NB4 (cell line): ENCODE measurements around the gene RGS4.
A peak's percentile ranks its signal among the peaks of the same experiment; 100 is the strongest.

Experiments used
- DNase-seq: peaks from one replicate; pipeline ENCODE4 v3.0.0; 2010; ENCODE audit warnings: low read depth
- H3K4me3 ChIP-seq: one replicate; pipeline ENCODE4 v1.5.1; 2011; ENCODE audit warnings: mild to moderate bottlenecking, low read depth, low read length, moderate library complexity
- MYC ChIP-seq: IDR thresholded peaks from 2 replicates; pipeline ENCODE4 v1.6.1; 2011; ENCODE audit warnings: low read depth, low read length
- POLR2A ChIP-seq: IDR thresholded peaks from 2 replicates; pipeline ENCODE4 v1.6.1; 2011; ENCODE audit warnings: mild to moderate bottlenecking; ENCODE audit not compliant: insufficient read length; ENCODE audit errors: extremely low read depth
- TF ChIP-seq, protein P1 (sequence below): IDR thresholded peaks from 2 replicates; pipeline ENCODE4 v1.6.1; 2011; ENCODE audit warnings: low read depth, low read length
- TF ChIP-seq, protein P2 (sequence below): IDR thresholded peaks from one replicate; pipeline ENCODE4 v1.5.1; 2012; ENCODE audit warnings: low read depth, low read length

RGS4 gene

DNA sequence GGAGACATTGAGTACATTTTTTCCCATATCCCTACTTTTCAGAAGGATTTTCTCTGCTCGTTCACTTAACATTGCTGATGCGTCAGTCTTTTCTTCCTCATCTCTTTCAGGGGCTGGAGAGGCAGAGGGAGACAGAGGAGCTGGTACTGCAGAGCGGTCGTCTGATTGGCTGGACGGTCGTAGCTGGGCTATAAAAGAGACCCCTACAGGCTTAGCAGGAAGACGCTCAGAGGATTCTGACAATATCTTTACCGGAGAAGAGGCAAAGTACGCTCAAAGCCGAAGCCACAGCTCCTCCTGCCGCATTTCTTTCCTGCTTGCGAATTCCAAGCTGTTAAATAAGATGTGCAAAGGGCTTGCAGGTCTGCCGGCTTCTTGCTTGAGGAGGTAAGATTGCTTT, at the start of gene RGS4:
Gene RGS4 (plus strand): TSS at position 220 of the 400 bp plus-strand sequence. CDS start 124 bp downstream, at position 344.
- H3K4me3 ChIP-seq = no peak within 1 kb of the TSS
- TF ChIP-seq MYC (no peak), POLR2A (no peak)
- TF ChIP-seq, protein P1, sequence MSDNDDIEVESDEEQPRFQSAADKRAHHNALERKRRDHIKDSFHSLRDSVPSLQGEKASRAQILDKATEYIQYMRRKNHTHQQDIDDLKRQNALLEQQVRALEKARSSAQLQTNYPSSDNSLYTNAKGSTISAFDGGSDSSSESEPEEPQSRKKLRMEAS = no peak
- TF ChIP-seq, protein P2, sequence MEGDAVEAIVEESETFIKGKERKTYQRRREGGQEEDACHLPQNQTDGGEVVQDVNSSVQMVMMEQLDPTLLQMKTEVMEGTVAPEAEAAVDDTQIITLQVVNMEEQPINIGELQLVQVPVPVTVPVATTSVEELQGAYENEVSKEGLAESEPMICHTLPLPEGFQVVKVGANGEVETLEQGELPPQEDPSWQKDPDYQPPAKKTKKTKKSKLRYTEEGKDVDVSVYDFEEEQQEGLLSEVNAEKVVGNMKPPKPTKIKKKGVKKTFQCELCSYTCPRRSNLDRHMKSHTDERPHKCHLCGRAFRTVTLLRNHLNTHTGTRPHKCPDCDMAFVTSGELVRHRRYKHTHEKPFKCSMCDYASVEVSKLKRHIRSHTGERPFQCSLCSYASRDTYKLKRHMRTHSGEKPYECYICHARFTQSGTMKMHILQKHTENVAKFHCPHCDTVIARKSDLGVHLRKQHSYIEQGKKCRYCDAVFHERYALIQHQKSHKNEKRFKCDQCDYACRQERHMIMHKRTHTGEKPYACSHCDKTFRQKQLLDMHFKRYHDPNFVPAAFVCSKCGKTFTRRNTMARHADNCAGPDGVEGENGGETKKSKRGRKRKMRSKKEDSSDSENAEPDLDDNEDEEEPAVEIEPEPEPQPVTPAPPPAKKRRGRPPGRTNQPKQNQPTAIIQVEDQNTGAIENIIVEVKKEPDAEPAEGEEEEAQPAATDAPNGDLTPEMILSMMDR = no peak
- DNase-seq = peak; percentile 14

DNA sequence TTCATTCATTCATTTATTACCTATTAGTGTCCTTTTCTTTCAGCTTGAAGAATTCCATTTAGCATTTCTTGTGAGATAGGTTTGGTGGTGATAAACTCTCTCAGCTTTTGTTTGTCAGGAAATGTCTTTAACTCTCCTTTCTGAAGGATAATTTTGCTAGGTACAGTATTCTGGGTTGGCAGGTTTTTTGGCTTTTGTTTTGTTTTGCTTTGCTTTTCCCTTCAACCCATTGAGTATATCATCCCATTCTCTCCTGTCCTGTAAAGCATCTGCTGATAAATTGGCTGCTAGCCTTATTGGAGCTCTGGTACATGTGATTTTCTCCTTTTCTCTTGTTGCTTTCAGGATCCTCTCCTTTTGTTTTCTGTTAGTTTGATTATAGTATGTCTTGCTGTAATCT, 47.0 kb upstream of the RGS4 start:
- no peak overlapping the region for H3K4me3 ChIP-seq
- TF ChIP-seq MYC (no peak), POLR2A (no peak)
- TF ChIP-seq, protein P1 = no peak
- TF ChIP-seq, protein P2 = no peak
- DNase-seq = no peak

DNA sequence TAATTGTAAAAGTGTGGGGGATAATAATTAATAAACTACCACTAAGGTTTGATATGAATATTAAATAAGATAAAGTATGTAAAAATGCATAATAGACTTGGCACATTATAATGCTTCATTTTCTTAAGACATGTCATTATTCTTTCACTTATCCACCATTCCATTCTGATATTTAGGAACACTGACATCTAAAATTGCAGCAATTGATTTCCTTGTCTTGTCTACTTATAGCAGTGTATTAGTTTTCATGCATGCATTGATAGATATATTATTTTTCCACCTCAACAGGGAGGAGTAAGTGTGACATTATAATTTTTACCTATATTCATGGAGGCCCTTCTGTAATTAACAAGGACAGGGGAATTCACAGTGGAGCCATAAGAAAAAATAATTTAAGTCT, 41.6 kb upstream of the RGS4 start:
- no peak for DNase-seq
- no peak for TF ChIP-seq POLR2A
- TF ChIP-seq MYC = no peak
- TF ChIP-seq, protein P1 = no peak
- TF ChIP-seq, protein P2 = no peak
- no peak overlapping the region for H3K4me3 ChIP-seq

DNA sequence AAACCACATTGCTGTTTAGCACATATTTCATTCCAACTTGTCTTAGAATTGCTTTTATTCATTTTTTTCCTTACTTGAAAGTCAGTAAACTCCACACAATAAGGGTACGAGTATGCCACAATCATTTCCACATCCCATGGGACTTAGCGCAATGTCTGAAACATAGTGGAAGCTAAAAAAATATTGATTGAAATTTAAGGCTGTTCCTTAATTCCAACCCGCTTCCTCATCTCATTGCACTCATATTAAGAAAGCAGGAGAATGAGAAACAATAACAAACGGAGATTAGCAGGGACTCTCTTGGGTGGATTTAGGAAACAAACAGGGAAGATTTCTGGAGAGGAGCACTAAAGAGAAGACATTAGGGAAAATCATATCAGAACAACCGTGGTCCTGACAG, 39.3 kb upstream of the RGS4 start:
- no peak for DNase-seq
- TF ChIP-seq MYC (no peak), POLR2A (no peak)
- TF ChIP-seq, protein P1 = no peak
- TF ChIP-seq, protein P2 = no peak
- no peak overlapping the region for H3K4me3 ChIP-seq

DNA sequence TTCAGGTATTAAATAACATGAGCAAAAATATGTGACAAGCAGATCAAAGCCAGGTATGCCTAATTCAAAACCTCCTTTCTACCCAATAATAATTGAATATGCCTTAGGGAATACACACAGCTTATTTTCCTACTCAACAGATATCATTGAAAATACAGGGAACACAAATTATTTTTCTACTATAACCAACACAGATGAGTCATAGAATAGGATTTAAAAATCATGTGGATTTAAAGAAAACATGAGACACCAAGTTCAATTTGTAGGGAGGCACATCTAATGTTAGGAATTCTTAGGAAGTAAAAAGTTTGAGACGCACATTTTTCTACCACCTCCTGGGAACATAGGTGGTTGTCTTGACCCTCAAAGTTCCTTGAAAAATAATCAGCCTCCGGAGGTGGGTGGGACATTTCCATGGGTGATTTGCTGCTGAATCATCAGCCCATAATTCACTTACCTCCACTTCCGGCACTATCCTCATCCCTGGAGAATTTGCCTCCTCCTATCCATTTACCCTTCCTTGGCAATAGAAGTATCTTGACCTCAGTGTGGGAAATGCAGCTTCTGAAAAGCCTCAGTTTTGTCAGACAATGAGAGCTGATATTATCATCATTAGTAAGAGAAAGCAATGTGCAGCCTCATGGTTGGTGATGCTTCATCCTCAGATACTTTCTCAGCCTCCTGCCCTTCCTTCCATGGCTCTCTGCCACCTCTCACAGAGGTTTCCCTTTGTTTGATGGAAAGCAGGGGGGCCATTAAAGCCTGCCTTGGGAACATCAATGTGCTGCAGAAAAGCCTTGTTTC, 33.5 kb upstream of the RGS4 start:
- TF ChIP-seq, protein P1 = no peak
- DNase-seq = no peak
- no peak overlapping the region for H3K4me3 ChIP-seq

DNA sequence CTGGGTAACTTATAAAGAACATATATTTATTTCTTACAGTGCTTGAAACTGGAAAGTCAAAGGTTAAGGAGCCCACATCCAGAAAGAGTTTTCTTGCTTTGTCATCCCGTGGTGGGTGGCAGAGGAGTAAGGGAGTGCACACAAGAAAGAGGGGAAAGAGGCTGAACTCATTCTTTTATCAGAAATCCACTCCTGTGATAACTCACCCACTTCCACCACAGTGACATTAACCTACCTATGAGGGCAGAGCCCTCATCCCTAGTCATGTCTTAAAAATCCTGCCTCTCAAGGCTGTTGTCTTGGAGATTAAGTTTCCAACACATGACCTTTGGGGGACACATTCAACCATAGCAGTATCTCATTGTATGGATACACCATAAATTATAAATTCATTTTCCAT, 32.5 kb upstream of the RGS4 start:
- TF ChIP-seq, protein P2 = no peak
- TF ChIP-seq, protein P1 = no peak
- TF ChIP-seq MYC (no peak), POLR2A (no peak)
- no peak overlapping the region for H3K4me3 ChIP-seq
- DNase-seq = no peak
